ENCODE measurements around the gene SSB.
"Not testable (repeated sequence)": the region's sequence is repeated elsewhere in the genome, so short reads cannot be mapped to it uniquely, and the experiment has no call there.

GRCh38 chr2:169816961-169817360 lies 18.3 kb downstream of the SSB start:
- not testable (repeated sequence) for TF ChIP-seq ZNF384, SUZ12, FOXA1, PKNOX1 (IDR thresholded peaks at IDR 0.05)

Data from HEK293T (cell line).